ENCODE measurements around the gene SH2B3. TPM values are rescaled to one million over a fixed set of nuclear protein-coding genes. Genes with fewer than 3 reads are reported as not detected.

The SH2B3 gene
- total RNA-seq, 1 experiment from 2014 or later = 39.6 TPM

DNA sequence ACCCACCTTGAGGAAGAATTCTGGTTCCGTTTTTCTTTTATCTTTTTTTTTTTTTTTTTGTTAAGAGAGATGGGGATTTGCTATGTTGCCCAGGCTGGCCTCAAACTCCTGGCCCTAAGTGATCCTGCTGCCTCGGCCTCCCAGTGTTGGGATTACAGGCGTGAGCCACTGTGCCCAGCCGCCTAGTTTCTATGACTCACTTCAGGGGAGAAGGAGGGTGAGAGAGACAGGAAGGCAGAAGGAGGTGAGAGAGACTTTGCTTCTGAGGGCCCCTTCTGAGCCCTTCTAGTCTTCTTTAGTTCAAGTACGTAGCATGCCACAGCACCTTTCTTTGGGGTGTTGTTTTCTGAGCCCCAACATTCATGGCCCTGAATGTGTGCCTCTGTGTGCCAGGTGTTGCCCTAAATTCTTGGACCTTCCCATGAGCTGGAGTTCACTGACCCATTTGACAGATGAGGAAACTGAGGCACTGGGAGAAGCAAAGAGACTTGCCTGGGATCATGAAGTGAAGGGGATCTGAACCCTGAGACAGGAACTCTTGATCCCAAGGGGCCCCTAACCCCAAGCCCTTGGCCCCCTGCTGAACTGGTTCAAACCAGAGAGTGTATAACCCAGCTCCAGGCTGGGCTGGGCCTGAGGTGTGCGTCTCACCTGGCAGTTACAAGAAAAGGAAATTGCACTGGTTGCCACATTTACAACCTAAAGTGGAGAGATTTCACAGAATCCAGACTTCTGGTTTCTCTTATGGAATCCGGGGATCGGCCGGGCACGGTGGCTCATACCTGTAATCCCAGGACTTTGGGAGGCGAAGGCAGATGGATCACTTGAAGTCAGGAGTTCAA, 20.8 kb downstream of the SH2B3 start:
- peak; percentile 39; the same call in 1 of the 2 replicates for ATAC-seq
- Histone ChIP-seq H3K27me3 (ENCODE audit: control insufficient read depth, insufficient read depth, low read length) (no peaks in the 10 kb centered on the region), H3K4me3 (ENCODE audit: low read depth in 2 of 2, low read length in 2 of 2) (no peak overlapping the region), H3K4me1 (ENCODE audit: control insufficient read depth, insufficient read depth, low read length) (peaks cover 56% of the 10 kb centered on the region), H3K9me3 (ENCODE audit: control insufficient read depth, insufficient read depth, low read depth, low read length) (no peaks in the 10 kb centered on the region), H3K36me3 (ENCODE audit: control insufficient read depth, insufficient read depth, low read length) (no peaks in the 10 kb centered on the region), H3K27ac (ENCODE audit: low read length) (peak overlapping the region; percentile 72)
- TF ChIP-seq TCF7L2 (IDR thresholded peaks at IDR 0.05; ENCODE audit: low read depth, low read length) (no peak), SIN3A (IDR thresholded peaks at IDR 0.05; ENCODE audit: borderline replicate concordance, insufficient read depth, low read depth, low read length) (no peak), POLR2AphosphoS5 (IDR thresholded peaks at IDR 0.05; ENCODE audit: low read depth, low read length) (no peak)
- TF ChIP-seq, protein P1, sequence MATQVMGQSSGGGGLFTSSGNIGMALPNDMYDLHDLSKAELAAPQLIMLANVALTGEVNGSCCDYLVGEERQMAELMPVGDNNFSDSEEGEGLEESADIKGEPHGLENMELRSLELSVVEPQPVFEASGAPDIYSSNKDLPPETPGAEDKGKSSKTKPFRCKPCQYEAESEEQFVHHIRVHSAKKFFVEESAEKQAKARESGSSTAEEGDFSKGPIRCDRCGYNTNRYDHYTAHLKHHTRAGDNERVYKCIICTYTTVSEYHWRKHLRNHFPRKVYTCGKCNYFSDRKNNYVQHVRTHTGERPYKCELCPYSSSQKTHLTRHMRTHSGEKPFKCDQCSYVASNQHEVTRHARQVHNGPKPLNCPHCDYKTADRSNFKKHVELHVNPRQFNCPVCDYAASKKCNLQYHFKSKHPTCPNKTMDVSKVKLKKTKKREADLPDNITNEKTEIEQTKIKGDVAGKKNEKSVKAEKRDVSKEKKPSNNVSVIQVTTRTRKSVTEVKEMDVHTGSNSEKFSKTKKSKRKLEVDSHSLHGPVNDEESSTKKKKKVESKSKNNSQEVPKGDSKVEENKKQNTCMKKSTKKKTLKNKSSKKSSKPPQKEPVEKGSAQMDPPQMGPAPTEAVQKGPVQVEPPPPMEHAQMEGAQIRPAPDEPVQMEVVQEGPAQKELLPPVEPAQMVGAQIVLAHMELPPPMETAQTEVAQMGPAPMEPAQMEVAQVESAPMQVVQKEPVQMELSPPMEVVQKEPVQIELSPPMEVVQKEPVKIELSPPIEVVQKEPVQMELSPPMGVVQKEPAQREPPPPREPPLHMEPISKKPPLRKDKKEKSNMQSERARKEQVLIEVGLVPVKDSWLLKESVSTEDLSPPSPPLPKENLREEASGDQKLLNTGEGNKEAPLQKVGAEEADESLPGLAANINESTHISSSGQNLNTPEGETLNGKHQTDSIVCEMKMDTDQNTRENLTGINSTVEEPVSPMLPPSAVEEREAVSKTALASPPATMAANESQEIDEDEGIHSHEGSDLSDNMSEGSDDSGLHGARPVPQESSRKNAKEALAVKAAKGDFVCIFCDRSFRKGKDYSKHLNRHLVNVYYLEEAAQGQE (IDR thresholded peaks at IDR 0.05; ENCODE audit: insufficient read depth in 1 of 2, low read depth in 2 of 2, low read length in 1 of 2) = no peak
- TF ChIP-seq, protein P2, sequence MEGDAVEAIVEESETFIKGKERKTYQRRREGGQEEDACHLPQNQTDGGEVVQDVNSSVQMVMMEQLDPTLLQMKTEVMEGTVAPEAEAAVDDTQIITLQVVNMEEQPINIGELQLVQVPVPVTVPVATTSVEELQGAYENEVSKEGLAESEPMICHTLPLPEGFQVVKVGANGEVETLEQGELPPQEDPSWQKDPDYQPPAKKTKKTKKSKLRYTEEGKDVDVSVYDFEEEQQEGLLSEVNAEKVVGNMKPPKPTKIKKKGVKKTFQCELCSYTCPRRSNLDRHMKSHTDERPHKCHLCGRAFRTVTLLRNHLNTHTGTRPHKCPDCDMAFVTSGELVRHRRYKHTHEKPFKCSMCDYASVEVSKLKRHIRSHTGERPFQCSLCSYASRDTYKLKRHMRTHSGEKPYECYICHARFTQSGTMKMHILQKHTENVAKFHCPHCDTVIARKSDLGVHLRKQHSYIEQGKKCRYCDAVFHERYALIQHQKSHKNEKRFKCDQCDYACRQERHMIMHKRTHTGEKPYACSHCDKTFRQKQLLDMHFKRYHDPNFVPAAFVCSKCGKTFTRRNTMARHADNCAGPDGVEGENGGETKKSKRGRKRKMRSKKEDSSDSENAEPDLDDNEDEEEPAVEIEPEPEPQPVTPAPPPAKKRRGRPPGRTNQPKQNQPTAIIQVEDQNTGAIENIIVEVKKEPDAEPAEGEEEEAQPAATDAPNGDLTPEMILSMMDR (IDR thresholded peaks at IDR 0.05) = no peak
- intact Hi-C loops (cut with micrococcal nuclease; ENCODE audit: unreplicated experiment) (no loop called here), in situ Hi-C loops (cut with HindIII; ENCODE audit: low pct_unique_long_range_greater_than_20kb, low sequenced_read_pairs) (no loop called here)
- CTCF ChIA-PET = no interaction called here
- no peak for DNase-seq (ENCODE audit: low read depth, low spot score)
- TSS peak; percentile 38 for BruUV-seq (replicated peaks)
- POLR2A ChIA-PET = interaction anchor here (0.6 kb wide), 1 partner anchor 23 kb away, joined by 3 read pairs; no protein-coding TSS in a partner anchor

DNA sequence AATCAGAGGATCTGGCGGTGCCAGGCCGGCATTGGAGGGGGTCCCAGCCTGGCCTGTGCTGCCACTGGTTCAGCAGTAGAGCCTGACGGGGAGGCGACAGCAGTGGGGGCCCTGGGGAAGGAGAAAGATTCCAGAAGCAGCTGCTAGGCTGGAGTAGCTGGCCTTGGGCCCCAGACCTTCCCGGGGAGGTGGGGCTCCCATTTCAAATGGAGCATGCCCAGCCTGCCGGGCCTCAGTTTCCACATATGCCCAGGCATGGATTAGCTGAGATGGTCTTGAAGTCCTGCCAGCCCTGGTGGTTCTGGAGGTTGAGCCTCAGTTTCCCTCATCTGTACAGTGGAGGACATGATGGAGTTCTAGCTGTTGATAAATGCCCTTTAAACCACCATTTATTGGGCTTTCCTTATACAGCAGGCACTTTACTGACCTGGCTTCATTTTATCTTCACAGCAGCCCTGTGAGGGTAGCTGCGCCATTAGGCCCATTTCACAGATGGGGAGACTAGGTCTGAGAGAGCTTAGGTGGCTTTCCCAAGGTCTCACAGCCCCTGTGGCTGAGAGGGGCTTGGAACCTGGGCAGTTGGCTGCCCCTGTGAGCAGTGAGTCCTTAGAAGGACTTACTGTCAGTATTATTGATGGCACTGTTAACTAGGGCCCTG, 21.8 kb downstream of the SH2B3 start:
- Histone ChIP-seq H3K27me3 (ENCODE audit: control insufficient read depth, insufficient read depth, low read length) (no peaks in the 10 kb centered on the region), H3K36me3 (ENCODE audit: control insufficient read depth, insufficient read depth, low read length) (no peaks in the 10 kb centered on the region), H3K4me3 (ENCODE audit: low read depth in 2 of 2, low read length in 2 of 2) (no peak overlapping the region), H3K9me3 (ENCODE audit: control insufficient read depth, insufficient read depth, low read depth, low read length) (no peaks in the 10 kb centered on the region), H3K4me1 (ENCODE audit: control insufficient read depth, insufficient read depth, low read length) (peaks cover 56% of the 10 kb centered on the region), H3K27ac (ENCODE audit: low read length) (no peak overlapping the region; the same call in 1 of the 2 replicates)
- intact Hi-C loops (cut with micrococcal nuclease; ENCODE audit: unreplicated experiment) = no loop called here
- no TSS peak for BruUV-seq (replicated peaks)
- no peak for ATAC-seq
- TF ChIP-seq POLR2AphosphoS5 (IDR thresholded peaks at IDR 0.05; ENCODE audit: low read depth, low read length) = no peak
- no peak for TF ChIP-seq SIN3A (IDR thresholded peaks at IDR 0.05; ENCODE audit: borderline replicate concordance, insufficient read depth, low read depth, low read length)
- TF ChIP-seq, protein P1 (IDR thresholded peaks at IDR 0.05; ENCODE audit: insufficient read depth in 1 of 2, low read depth in 2 of 2, low read length in 1 of 2) = no peak
- TF ChIP-seq TCF7L2 (IDR thresholded peaks at IDR 0.05; ENCODE audit: low read depth, low read length) = no peak
- TF ChIP-seq, protein P2 (IDR thresholded peaks at IDR 0.05) = no peak
- in situ Hi-C loops (cut with HindIII; ENCODE audit: low pct_unique_long_range_greater_than_20kb, low sequenced_read_pairs) = no loop called here
- ChIA-PET CTCF (no interaction called here), POLR2A (interaction anchor here (0.6 kb wide), 1 partner anchor 22 kb away, joined by 3 read pairs; no protein-coding TSS in a partner anchor)
- DNase-seq (ENCODE audit: low read depth, low spot score) = no peak

All from Panc1 (cell line).